HCT116 (cell line): Measurements from ENCODE around the gene BMP7. TPM values are rescaled to one million over a fixed set of nuclear protein-coding genes. Genes with fewer than 3 reads are reported as not detected.

Source experiments
- ATAC-seq: fragments of 200-7000 bp; cut with Tn5 transposase; 2 replicates; pipeline ENCODE4 v1.9.1; 2020; ENCODE audit warnings: mild to moderate bottlenecking, moderate library complexity
- BruUV-seq: library from RNA; stranded (reverse); fragments of 400-500 nt; replicated peaks from 2 replicates; lab custom pipeline; 2021; lab: Mats Ljungman, UMichigan
- CTCF ChIA-PET: fragments of 300-600 bp; sonication (Branson Sonifier 250); formaldehyde crosslinking; loops from one replicate; lab custom pipeline; 2021; ENCODE audit warnings: antibody characterized with exemption; lab: Charles Lee
- POLR2A ChIA-PET: fragments of 300-600, 350-600 bp; sonication (Branson Sonifier 250); formaldehyde crosslinking; loops from one replicate; lab custom pipeline; 2021; ENCODE audit warnings: antibody characterized with exemption; lab: Charles Lee
- RAD21 ChIA-PET, 2 experiments: fragments of 300-600 bp; sonication (Branson Sonifier 250); formaldehyde crosslinking; loops; one replicate each; lab custom pipeline; 2023; ENCODE audit warnings: low total read pairs in 2 of 2; ENCODE audit not compliant: uncharacterized antibody in 2 of 2, unreplicated experiment in 2 of 2, low non-redundant PET in 1 of 2; lab: Charles Lee
- DNase-seq: peaks from one replicate; pipeline ENCODE4 v3.0.0-alpha.2; 2010; ENCODE audit warnings: low read depth, low spot score
- H2AFZ ChIP-seq: fragments of 200-600 bp; shearing (Covaris generic), sonication (generic); 2 replicates; pipeline ENCODE4 v1.6.1; 2017; ENCODE audit warnings: low read depth, mixed run types, mixed read lengths, antibody characterized with exemption, low read length; ENCODE audit not compliant: poor library complexity, severe bottlenecking
- H3K27ac ChIP-seq: 2 replicates; pipeline ENCODE4 v1.5.1; 2012; ENCODE audit warnings: low read depth, low read length
- H3K27me3 ChIP-seq: fragments of 200-600 bp; sonication (generic); 2 replicates; pipeline ENCODE4 v1.6.1; 2016; ENCODE audit warnings: mixed run types, low read length, mixed read lengths; ENCODE audit not compliant: insufficient read depth
- H3K36me3 ChIP-seq, 2 experiments: fragments of 200-500 bp in 1 of 2; fragments of 200-600 bp in 1 of 2; sonication (Bioruptor generic) in 1 of 2; sonication (generic) in 1 of 2; 2 replicates each; pipeline versions ENCODE4 v1.5.1 to v1.6.1; 2014 to 2016; ENCODE audit warnings: low read length in 2 of 2, inconsistent platforms in 1 of 2, mixed read lengths in 1 of 2, mixed run types in 1 of 2; ENCODE audit not compliant: insufficient read depth in 2 of 2, control insufficient read depth in 1 of 2
- H3K4me1 ChIP-seq, 2 experiments: fragments of 200-600 bp in 1 of 2; sonication (generic) in 1 of 2; 2 replicates each; pipeline versions ENCODE4 v1.5.1 to v1.6.1; 2012 to 2017; ENCODE audit warnings: low read length in 2 of 2, inconsistent platforms in 1 of 2, mild to moderate bottlenecking in 1 of 2, mixed read lengths in 1 of 2, mixed run types in 1 of 2, moderate library complexity in 1 of 2; ENCODE audit not compliant: insufficient read depth in 2 of 2, control insufficient read depth in 1 of 2
- H3K4me2 ChIP-seq: fragments of 200-600 bp; sonication (generic); 2 replicates; pipeline ENCODE4 v1.6.1; 2017; ENCODE audit warnings: mixed run types, low read length, mixed read lengths
- H3K4me3 ChIP-seq, 2 experiments: fragments of 200-600 bp in 1 of 2; sonication (generic) in 1 of 2; replicated peaks in 1 of 2; 2 replicates each; pipeline ENCODE4 v1.5.1; 2011 to 2016; ENCODE audit warnings: low read length in 2 of 2, control low read depth in 1 of 2, low read depth in 1 of 2, mild to moderate bottlenecking in 1 of 2, mixed read lengths in 1 of 2, mixed run types in 1 of 2
- H3K79me2 ChIP-seq: fragments of 200-600 bp; sonication (generic); 2 replicates; pipeline ENCODE4 v1.6.1; 2017; ENCODE audit warnings: mild to moderate bottlenecking, mixed run types, low read length, moderate library complexity, mixed read lengths; ENCODE audit not compliant: insufficient read depth
- H3K9ac ChIP-seq: fragments of 200-600 bp; sonication (generic); 2 replicates; pipeline ENCODE4 v1.6.1; 2016; ENCODE audit warnings: low read length, mixed read lengths
- H3K9me2 ChIP-seq: fragments of 200-600 bp; sonication (generic), shearing (Covaris generic); 2 replicates; pipeline ENCODE4 v1.6.1; 2017; ENCODE audit warnings: mixed run types, mild to moderate bottlenecking, moderate library complexity; ENCODE audit not compliant: insufficient read depth
- H3K9me3 ChIP-seq, 2 experiments: fragments of 200-500 bp in 1 of 2; fragments of 200-600 bp in 1 of 2; sonication (Bioruptor generic) in 1 of 2; sonication (generic) in 1 of 2; 2 replicates each; pipeline ENCODE4 v1.6.1; 2014 to 2017; ENCODE audit warnings: low read length in 2 of 2, mixed read lengths in 2 of 2, inconsistent platforms in 1 of 2, low read depth in 1 of 2, mild to moderate bottlenecking in 1 of 2, mixed run types in 1 of 2, moderate library complexity in 1 of 2; ENCODE audit not compliant: control insufficient read depth in 1 of 2, insufficient read depth in 1 of 2
- H4K20me1 ChIP-seq: fragments of 200-600 bp; sonication (generic), shearing (Covaris generic); 2 replicates; pipeline ENCODE4 v1.6.1; 2017; ENCODE audit warnings: mixed run types, mild to moderate bottlenecking, moderate library complexity; ENCODE audit not compliant: insufficient read depth
- ATF3 ChIP-seq: IDR thresholded peaks from 2 replicates; pipeline ENCODE4 v1.6.1; 2012
- CBX3 ChIP-seq: IDR thresholded peaks from 2 replicates; pipeline ENCODE4 v1.6.1; 2012; ENCODE audit warnings: low read depth
- CEBPB ChIP-seq: IDR thresholded peaks from 2 replicates; pipeline ENCODE4 v1.6.1; 2012; ENCODE audit warnings: low read depth
- CTCF ChIP-seq, 3 experiments: fragments of 200-600 bp in 1 of 3; sonication (generic) in 1 of 3; IDR thresholded peaks in 2 of 3; conservative IDR thresholded peaks in 1 of 3; 2 replicates each; pipeline ENCODE4 v1.5.1; 2012 to 2017; ENCODE audit warnings: low read depth in 2 of 3, low read length in 2 of 3, antibody characterized with exemption in 1 of 3, borderline replicate concordance in 1 of 3, control low read depth in 1 of 3, mild to moderate bottlenecking in 1 of 3, mixed read lengths in 1 of 3, mixed run types in 1 of 3, moderate library complexity in 1 of 3; ENCODE audit not compliant: insufficient read depth in 1 of 3
- JUND ChIP-seq: IDR thresholded peaks from 2 replicates; pipeline ENCODE4 v1.6.1; 2012
- MAX ChIP-seq: IDR thresholded peaks from 2 replicates; pipeline ENCODE4 v1.6.1; 2012
- POLR2AphosphoS5 ChIP-seq: IDR thresholded peaks from 2 replicates; pipeline ENCODE4 v1.6.1; 2011; ENCODE audit warnings: mild to moderate bottlenecking, low read depth, low read length, moderate library complexity
- RAD21 ChIP-seq: IDR thresholded peaks from 2 replicates; pipeline ENCODE4 v1.6.1; 2012; ENCODE audit warnings: low read depth, mild to moderate bottlenecking
- REST ChIP-seq: IDR thresholded peaks from 2 replicates; pipeline ENCODE4 v1.6.1; 2012; ENCODE audit warnings: low read depth
- SIN3A ChIP-seq: IDR thresholded peaks from 2 replicates; pipeline ENCODE4 v1.6.1; 2012; ENCODE audit warnings: low read depth
- TCF7L2 ChIP-seq: IDR thresholded peaks from 2 replicates; pipeline ENCODE4 v1.7.0; 2011; ENCODE audit warnings: borderline replicate concordance, inconsistent platforms; ENCODE audit not compliant: insufficient read depth, insufficient read length; ENCODE audit errors: extremely low read depth
- ZBTB33 ChIP-seq: IDR thresholded peaks from 2 replicates; pipeline ENCODE4 v1.6.1; 2011; ENCODE audit warnings: mild to moderate bottlenecking, low read length, moderate library complexity; ENCODE audit not compliant: insufficient replicate concordance; ENCODE audit errors: extremely low read depth
- ZFX ChIP-seq: fragments of 450-650 bp; IDR thresholded peaks from 2 replicates; pipeline ENCODE4 v1.6.1; 2017
- ZNF274 ChIP-seq: fragments of 200-500 bp; sonication (Bioruptor generic); IDR thresholded peaks from 2 replicates; pipeline ENCODE4 v1.6.1; 2014; ENCODE audit warnings: mild to moderate bottlenecking, low read depth, low read length, inconsistent platforms
- intact Hi-C: fragments of 100-400 bp; cut with micrococcal nuclease; formaldehyde crosslinking; loops from 2 replicates; pipeline ENCODE4 v1.10.0; 2022
- total RNA-seq: library from RNA; stranded (reverse); gene quantifications from one replicate; pipeline ENCODE4 v1.2.1, GENCODE V29; 2021; ENCODE audit not compliant: unreplicated experiment

Gene BMP7
- total RNA-seq, 1 experiment from 2014 or later: 7.0 TPM

GRCh38 chr20:57259121-57259937 lies 7.1 kb downstream of the BMP7 start:
- no peaks in the 10 kb centered on the region; a peak in 1 of 4 replicates for H3K4me1 ChIP-seq
- no TSS peak for BruUV-seq
- ChIA-PET CTCF (no interaction called here), POLR2A (no interaction called here), RAD21 (no interaction called here)
- H3K79me2 ChIP-seq: no peaks in the 10 kb centered on the region
- ATAC-seq (no peak), DNase-seq (no peak)
- H3K27me3 ChIP-seq: no peaks in the 10 kb centered on the region
- H2AFZ ChIP-seq: no peak overlapping the region
- H3K36me3 ChIP-seq: no peaks in the 10 kb centered on the region
- no peak overlapping the region for H3K9ac ChIP-seq
- H3K9me3 ChIP-seq: no peaks in the 10 kb centered on the region
- H3K9me2 ChIP-seq: no peaks in the 10 kb centered on the region
- TF ChIP-seq ZBTB33: no peak
- no peak for TF ChIP-seq CBX3
- TF ChIP-seq SIN3A: no peak
- TF ChIP-seq ZFX: no peak
- TF ChIP-seq POLR2AphosphoS5: no peak
- no peak for TF ChIP-seq ZNF274
- TF ChIP-seq ATF3: no peak
- TF ChIP-seq RAD21: no peak
- TF ChIP-seq JUND: no peak
- TF ChIP-seq TCF7L2: no peak
- TF ChIP-seq CTCF (IDR thresholded peaks at IDR 0.05 in 2 of 3, conservative IDR thresholded peaks at IDR 0.05 in 1 of 3; ENCODE audit: borderline replicate concordance in 1 of 3, insufficient read depth in 1 of 3, low read depth in 2 of 3, low read length in 2 of 3): no peak
- TF ChIP-seq MAX: no peak
- no peak for TF ChIP-seq CEBPB
- TF ChIP-seq REST: no peak
- intact Hi-C loops: no loop called here
- H3K4me3 ChIP-seq: no peak overlapping the region
- H3K4me2 ChIP-seq: no peak overlapping the region
- no peaks in the 10 kb centered on the region for H4K20me1 ChIP-seq
- no peak overlapping the region for H3K27ac ChIP-seq
